Measurements from ENCODE around the gene ANOS1. TPM values are rescaled to one million over a fixed set of nuclear protein-coding genes. Genes with fewer than 3 reads are reported as not detected.

The ANOS1 gene
- total and polyA plus RNA-seq, 4 donors = 36.9 to 154 (median 89.3) TPM

DNA sequence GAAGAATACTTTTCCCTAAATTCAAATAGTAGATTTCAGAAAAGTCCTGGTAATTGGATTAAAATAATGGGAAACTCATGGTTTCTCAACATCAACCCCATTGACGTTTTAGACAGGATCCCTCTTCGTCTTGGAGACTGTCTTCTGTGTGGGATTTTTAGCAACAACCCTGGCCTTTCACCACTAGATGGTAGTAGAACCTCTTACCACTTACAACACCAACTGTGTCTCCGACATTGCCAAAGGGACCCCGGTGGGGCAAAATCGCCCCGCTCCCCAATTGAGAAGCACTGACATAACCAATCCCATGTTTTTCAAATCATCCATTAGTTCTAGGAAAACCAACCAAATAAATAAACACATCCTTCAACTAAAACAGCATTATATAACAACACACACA lies 16.9 kb upstream of the ANOS1 start:
- WGBS (ENCODE audit: insufficient coverage) = 10% methylated on average over 4 of the region's 6 CpGs
- H3K27me3 ChIP-seq (ENCODE audit: control insufficient read depth, insufficient read depth, low read length) = peaks cover 10% of the 10 kb centered on the region
- H3K4me1 ChIP-seq (ENCODE audit: control insufficient read depth, insufficient read depth, low read length) = no peaks in the 10 kb centered on the region
- DNase-seq (ENCODE audit: low read depth in 4 of 6, low spot score in 6 of 6) = peak in 2 of 6 donors; percentile 65 to 80
- H3K36me3 ChIP-seq (ENCODE audit: control insufficient read depth, insufficient read depth, low read length) = no peaks in the 10 kb centered on the region
- no peaks in the 10 kb centered on the region for H3K9me3 ChIP-seq (ENCODE audit: control insufficient read depth, insufficient read depth, low read length)
- H3K4me3 ChIP-seq (ENCODE audit: low read depth, low read length) = no peak overlapping the region
- H3K27ac ChIP-seq (ENCODE audit: low read depth, low read length) = no peak overlapping the region

DNA sequence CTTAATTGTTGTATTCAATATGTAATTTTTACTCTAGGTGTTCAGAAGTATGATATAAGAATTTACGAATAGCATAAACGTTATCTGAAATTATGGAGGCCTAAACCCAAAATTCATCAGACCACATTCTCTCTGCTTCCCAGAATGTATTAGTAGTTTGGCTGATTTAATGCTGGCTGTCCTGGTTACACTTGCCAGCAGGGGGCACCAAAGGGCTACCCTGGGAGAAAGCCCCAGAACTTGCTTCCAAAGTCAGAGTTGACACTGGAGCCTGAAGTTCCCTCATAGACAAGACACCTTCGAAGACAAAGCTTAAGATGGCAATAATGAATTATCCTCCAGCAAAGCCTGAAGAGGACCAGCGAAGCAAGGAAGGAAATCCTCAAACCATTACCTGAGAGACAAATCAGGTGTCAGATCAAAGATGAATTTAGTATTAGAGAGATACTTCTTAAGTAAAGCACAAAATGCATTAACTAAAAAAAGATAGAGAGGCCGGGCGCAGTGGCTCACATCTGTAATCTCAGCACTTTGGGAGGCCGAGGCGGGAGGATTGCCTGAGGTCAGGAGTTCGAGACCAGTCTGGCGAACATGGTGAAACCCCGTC lies 11.3 kb upstream of the ANOS1 start:
- DNase-seq (ENCODE audit: low read depth in 4 of 6, low spot score in 6 of 6) = peak in 1 of 6 donors; percentile 32

DNA sequence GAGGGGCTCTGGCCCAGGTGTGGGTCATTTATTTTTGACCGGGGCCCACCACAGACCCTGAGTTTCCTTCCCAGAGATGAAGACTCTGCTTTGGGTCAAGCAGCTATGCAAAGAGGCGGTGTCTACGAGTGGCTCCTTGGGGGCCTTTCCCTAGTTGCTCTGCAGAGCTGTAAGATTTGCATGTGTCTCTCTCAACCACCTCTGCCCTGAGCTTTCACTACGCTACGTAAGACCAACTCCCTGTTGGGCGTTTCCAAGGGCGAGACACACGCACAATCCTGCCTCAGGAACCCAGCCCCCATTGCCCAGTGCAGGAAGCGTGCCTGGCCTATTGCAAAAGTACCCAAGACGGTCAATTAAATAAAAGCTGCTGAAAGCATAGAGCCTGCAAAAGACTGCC lies 10.0 kb upstream of the ANOS1 start:
- H3K27me3 ChIP-seq (ENCODE audit: control insufficient read depth, insufficient read depth, low read length) = peaks cover 3% of the 10 kb centered on the region
- H3K4me1 ChIP-seq (ENCODE audit: control insufficient read depth, insufficient read depth, low read length) = no peaks in the 10 kb centered on the region
- WGBS (ENCODE audit: insufficient coverage) = 89% methylated on average over 10 of the region's 10 CpGs
- H3K27ac ChIP-seq (ENCODE audit: low read depth, low read length) = no peak overlapping the region
- H3K9me3 ChIP-seq (ENCODE audit: control insufficient read depth, insufficient read depth, low read length) = no peaks in the 10 kb centered on the region
- no peak overlapping the region for H3K4me3 ChIP-seq (ENCODE audit: low read depth, low read length)
- no peaks in the 10 kb centered on the region for H3K36me3 ChIP-seq (ENCODE audit: control insufficient read depth, insufficient read depth, low read length)
- no peak for DNase-seq (ENCODE audit: low read depth in 4 of 6, low spot score in 6 of 6)

More for the DNA sequence above, 11.3 kb upstream of the ANOS1 start:
- Histone ChIP-seq H3K27ac (ENCODE audit: low read depth, low read length) (no peak overlapping the region), H3K36me3 (ENCODE audit: control insufficient read depth, insufficient read depth, low read length) (no peaks in the 10 kb centered on the region), H3K27me3 (ENCODE audit: control insufficient read depth, insufficient read depth, low read length) (peaks cover 6% of the 10 kb centered on the region), H3K4me3 (ENCODE audit: low read depth, low read length) (no peak overlapping the region), H3K9me3 (ENCODE audit: control insufficient read depth, insufficient read depth, low read length) (no peaks in the 10 kb centered on the region), H3K4me1 (ENCODE audit: control insufficient read depth, insufficient read depth, low read length) (no peaks in the 10 kb centered on the region)
- no CpG with 5 or more reads among the region's 11 CpGs for WGBS (ENCODE audit: insufficient coverage)

DNA sequence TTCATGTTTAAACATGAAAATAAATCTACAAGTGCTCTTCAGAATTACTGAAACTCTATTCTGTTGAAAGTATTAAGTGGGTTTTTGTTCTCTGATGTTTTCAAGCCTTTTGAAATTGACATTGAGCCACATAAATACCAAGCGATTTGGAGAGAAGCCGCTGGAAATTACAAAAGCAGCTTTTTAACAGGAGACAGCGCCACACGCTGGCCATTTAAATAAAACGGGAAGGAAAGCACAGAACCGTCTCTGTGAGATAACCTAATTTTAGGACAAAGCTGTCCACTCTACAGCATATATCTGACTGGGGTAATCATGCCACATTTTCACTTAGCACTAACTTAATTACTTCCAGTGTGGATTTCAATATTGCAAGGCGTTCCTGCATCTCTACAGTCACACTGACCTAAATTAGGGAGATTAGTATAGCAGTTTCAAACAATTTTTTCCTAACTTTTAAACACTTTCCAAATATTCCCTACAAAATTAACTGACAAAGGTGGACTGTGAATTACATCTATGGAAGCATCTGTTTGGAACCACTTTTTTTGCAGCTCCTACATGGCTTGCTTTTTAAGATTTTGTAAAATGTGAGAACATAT lies 6.8 kb upstream of the ANOS1 start:
- Histone ChIP-seq H3K4me3 (ENCODE audit: low read depth, low read length) (no peak overlapping the region), H3K27ac (ENCODE audit: low read depth, low read length) (no peak overlapping the region), H3K9me3 (ENCODE audit: control insufficient read depth, insufficient read depth, low read length) (no peaks in the 10 kb centered on the region), H3K36me3 (ENCODE audit: control insufficient read depth, insufficient read depth, low read length) (no peaks in the 10 kb centered on the region), H3K4me1 (ENCODE audit: control insufficient read depth, insufficient read depth, low read length) (no peaks in the 10 kb centered on the region), H3K27me3 (ENCODE audit: control insufficient read depth, insufficient read depth, low read length) (peaks cover 5% of the 10 kb centered on the region)
- peak in 3 of 6 donors; percentile 57 to 86 (median 85) for DNase-seq (ENCODE audit: low read depth in 4 of 6, low spot score in 6 of 6)
- 2% methylated on average over 6 of the region's 7 CpGs for WGBS (ENCODE audit: insufficient coverage)

DNA sequence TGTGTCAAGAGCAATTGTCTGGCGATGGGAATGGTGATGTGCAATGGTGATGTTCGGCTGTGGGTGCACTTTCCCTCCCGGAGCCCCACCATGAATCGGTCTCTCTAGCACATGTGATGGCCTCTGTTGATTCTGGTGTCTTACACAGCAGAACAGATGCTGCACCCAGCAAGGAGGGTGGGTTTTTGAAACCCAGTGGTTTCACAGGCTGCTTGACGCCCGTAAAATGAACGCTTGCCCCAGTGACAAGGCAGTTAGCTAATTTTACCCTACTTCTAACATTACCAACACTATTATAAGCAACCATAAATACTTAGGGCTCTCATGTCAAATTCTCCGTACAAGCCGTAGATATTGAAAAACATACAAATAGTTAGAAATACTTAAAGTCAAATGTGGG lies 5.9 kb upstream of the ANOS1 start:
- peaks cover 5% of the 10 kb centered on the region for H3K27me3 ChIP-seq (ENCODE audit: control insufficient read depth, insufficient read depth, low read length)
- WGBS (ENCODE audit: insufficient coverage) = 60% methylated on average over 1 of the region's 9 CpGs

DNA sequence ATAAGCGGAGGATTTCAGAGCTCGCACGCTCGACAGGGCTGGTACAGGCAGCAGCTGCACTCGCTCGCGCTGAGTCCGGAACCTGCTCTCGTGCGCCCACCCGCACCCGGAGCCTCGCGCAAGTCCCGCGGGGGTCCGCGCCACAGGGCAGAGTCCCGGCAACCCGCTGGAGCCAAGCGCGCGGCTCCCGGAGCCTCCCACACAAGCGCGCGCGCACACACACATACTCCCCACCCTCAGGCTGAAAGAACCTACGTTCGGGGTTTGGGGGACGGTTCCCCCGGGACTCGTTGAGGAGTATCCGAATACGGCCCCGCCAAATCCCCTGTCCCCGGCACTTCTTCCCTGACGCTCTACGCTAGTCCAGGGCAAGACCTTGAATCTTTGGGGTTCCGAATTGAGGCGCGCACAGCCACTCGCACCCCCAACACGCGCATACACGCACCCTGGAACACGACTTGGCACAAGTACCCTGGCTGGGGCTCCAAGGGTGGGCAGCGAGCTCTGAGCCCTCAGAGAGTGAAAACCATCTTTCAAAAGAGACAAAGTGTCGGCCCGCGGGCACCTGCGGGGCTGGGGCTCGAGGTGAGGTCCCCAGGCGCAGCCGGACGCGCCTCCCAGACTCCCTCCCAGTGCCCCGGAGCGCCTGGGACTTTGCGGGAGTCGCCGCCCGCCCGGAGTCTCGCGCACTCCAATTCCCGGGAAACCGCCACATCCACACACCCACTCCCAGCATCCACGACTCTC lies 952 bp downstream of the ANOS1 start:
- H3K4me3 ChIP-seq (ENCODE audit: low read depth, low read length) = peak overlapping the region; percentile 50
- H3K4me1 ChIP-seq (ENCODE audit: control insufficient read depth, insufficient read depth, low read length) = peaks cover 39% of the 10 kb centered on the region
- WGBS (ENCODE audit: insufficient coverage) = 0% methylated on average over 56 of the region's 69 CpGs
- peaks cover 39% of the 10 kb centered on the region for H3K27me3 ChIP-seq (ENCODE audit: control insufficient read depth, insufficient read depth, low read length)
- peak in 2 of 6 donors; percentile 45 to 53 for DNase-seq (ENCODE audit: low read depth in 4 of 6, low spot score in 6 of 6)
- H3K27ac ChIP-seq (ENCODE audit: low read depth, low read length) = peak overlapping the region; percentile 62
- H3K9me3 ChIP-seq (ENCODE audit: control insufficient read depth, insufficient read depth, low read length) = no peaks in the 10 kb centered on the region
- H3K36me3 ChIP-seq (ENCODE audit: control insufficient read depth, insufficient read depth, low read length) = peaks cover 3% of the 10 kb centered on the region

More for the DNA sequence above, 5.9 kb upstream of the ANOS1 start:
- H3K36me3 ChIP-seq (ENCODE audit: control insufficient read depth, insufficient read depth, low read length) = no peaks in the 10 kb centered on the region
- H3K4me1 ChIP-seq (ENCODE audit: control insufficient read depth, insufficient read depth, low read length) = no peaks in the 10 kb centered on the region
- no peak overlapping the region for H3K4me3 ChIP-seq (ENCODE audit: low read depth, low read length)
- no peak overlapping the region for H3K27ac ChIP-seq (ENCODE audit: low read depth, low read length)
- H3K9me3 ChIP-seq (ENCODE audit: control insufficient read depth, insufficient read depth, low read length) = no peaks in the 10 kb centered on the region
- no peak for DNase-seq (ENCODE audit: low read depth in 4 of 6, low spot score in 6 of 6)

DNA sequence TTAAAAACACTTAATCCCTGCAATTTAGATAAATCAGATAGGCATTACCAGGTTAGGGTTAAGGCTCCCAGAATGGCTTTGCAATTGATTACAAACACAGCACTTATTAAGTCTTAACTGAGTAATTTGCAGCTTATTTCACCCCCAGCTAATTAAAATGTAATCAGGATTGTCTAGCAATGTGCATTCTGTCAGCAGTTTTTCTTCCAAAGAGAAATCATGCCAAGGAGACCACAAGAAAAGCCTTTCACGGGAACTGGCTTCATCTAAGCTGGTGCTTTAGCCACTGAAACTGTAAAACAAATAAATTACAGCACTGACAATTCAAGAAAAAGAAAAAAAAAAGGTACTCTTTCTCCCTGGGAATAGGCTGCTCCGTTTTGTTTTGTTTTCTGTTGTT lies 2.1 kb downstream of the ANOS1 start:
- peak in 4 of 6 donors; percentile 53 to 82 (median 70) for DNase-seq (ENCODE audit: low read depth in 4 of 6, low spot score in 6 of 6)
- Histone ChIP-seq H3K9me3 (ENCODE audit: control insufficient read depth, insufficient read depth, low read length) (no peaks in the 10 kb centered on the region), H3K4me1 (ENCODE audit: control insufficient read depth, insufficient read depth, low read length) (peaks cover 39% of the 10 kb centered on the region), H3K27me3 (ENCODE audit: control insufficient read depth, insufficient read depth, low read length) (peaks cover 39% of the 10 kb centered on the region), H3K27ac (ENCODE audit: low read depth, low read length) (no peak overlapping the region), H3K36me3 (ENCODE audit: control insufficient read depth, insufficient read depth, low read length) (peaks cover 3% of the 10 kb centered on the region), H3K4me3 (ENCODE audit: low read depth, low read length) (peak overlapping the region; percentile 50)
- whole genome bisulfite sequencing (ENCODE audit: insufficient coverage) = 0% methylated on average over 2 of the region's 2 CpGs

DNA sequence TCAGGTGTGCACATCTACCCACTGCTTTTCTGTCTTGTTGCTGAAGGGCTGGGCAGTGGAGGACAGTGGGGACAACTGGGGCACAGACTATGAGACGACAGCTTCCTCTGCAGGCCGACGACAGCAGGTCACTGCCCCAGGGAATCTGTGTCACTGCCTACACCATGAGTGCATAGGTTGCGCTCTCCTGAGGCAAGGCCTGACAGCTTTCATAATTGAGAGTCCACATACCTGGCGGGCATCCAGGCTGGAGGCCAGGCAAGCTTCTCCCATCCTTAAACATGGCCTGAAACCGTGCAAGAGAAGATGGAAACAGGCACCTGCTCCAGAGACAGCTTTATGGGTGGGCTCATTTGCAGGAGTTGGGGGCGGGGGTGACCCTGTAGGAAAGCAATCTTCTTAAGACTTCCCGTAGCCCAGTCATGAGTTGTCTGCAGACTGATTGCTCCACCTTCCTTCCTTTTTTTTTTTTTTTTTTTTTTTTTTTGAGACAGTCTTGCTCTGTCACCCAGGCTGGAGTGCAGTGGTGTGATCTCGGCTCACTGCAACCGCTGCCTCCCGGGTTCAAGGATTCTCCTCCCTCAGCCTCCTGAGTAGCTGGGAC lies 2.9 kb downstream of the ANOS1 start:
- Histone ChIP-seq H3K4me3 (ENCODE audit: low read depth, low read length) (no peak overlapping the region), H3K9me3 (ENCODE audit: control insufficient read depth, insufficient read depth, low read length) (no peaks in the 10 kb centered on the region), H3K27ac (ENCODE audit: low read depth, low read length) (no peak overlapping the region), H3K4me1 (ENCODE audit: control insufficient read depth, insufficient read depth, low read length) (peaks cover 39% of the 10 kb centered on the region), H3K27me3 (ENCODE audit: control insufficient read depth, insufficient read depth, low read length) (peaks cover 41% of the 10 kb centered on the region), H3K36me3 (ENCODE audit: control insufficient read depth, insufficient read depth, low read length) (peaks cover 3% of the 10 kb centered on the region)
- no peak for DNase-seq (ENCODE audit: low read depth in 4 of 6, low spot score in 6 of 6)
- 60% methylated on average over 5 of the region's 11 CpGs for WGBS (ENCODE audit: insufficient coverage)

DNA sequence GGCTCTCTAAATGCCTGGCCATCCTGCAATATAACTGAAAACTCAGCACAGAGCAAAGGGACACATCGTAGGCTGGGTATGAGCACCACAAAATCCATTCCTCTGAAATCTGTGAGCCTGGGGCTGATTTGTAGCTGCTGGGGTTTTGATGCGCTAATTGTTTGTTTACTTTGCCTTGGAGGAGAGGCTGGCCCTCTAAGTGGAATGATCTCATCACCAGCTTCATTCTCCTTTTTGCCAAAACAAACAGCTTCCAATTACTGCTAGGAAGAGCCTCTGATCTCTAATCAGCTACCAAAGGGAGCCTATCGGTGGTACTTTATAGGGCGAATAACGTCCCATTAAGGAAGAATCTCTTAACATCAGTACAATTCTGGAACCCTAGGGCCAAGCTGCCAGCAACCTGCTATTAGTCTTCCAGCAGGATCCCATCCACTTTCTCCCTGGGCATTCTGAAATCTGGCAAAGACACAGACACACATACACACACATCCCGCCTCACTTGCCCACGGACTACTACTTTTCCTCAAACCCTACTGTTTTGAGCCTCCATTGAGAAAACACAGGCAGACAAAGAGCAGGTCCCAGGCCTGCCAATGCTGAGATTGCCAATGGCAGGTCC lies 5.8 kb downstream of the ANOS1 start:
- 30% methylated on average over 5 of the region's 7 CpGs for WGBS (ENCODE audit: insufficient coverage)
- peaks cover 34% of the 10 kb centered on the region for H3K27me3 ChIP-seq (ENCODE audit: control insufficient read depth, insufficient read depth, low read length)
- peak in 2 of 6 donors; percentile 41 to 49 for DNase-seq (ENCODE audit: low read depth in 4 of 6, low spot score in 6 of 6)

More for the DNA sequence above, 5.8 kb downstream of the ANOS1 start:
- Histone ChIP-seq H3K9me3 (ENCODE audit: control insufficient read depth, insufficient read depth, low read length) (peaks cover 2% of the 10 kb centered on the region), H3K36me3 (ENCODE audit: control insufficient read depth, insufficient read depth, low read length) (peaks cover 3% of the 10 kb centered on the region), H3K27ac (ENCODE audit: low read depth, low read length) (no peak overlapping the region), H3K4me3 (ENCODE audit: low read depth, low read length) (no peak overlapping the region), H3K4me1 (ENCODE audit: control insufficient read depth, insufficient read depth, low read length) (peaks cover 30% of the 10 kb centered on the region)

All from spinal cord (tissue), 10 donors.